BLaER1 (cell line): ENCODE measurements around the gene PGBD5.

Experiments used
- H3K27ac ChIP-seq: shearing (Covaris generic); formaldehyde crosslinking; 2 replicates; pipeline ENCODE4 v1.8.1; 2022
- H3K27me3 ChIP-seq: shearing (Covaris generic); formaldehyde crosslinking; 2 replicates; pipeline ENCODE4 v1.8.1; 2022
- H3K36me3 ChIP-seq: shearing (Covaris generic); formaldehyde crosslinking; 2 replicates; pipeline ENCODE4 v1.8.1; 2022
- H3K4me1 ChIP-seq: shearing (Covaris generic); formaldehyde crosslinking; 2 replicates; pipeline ENCODE4 v1.8.1; 2022
- H3K4me2 ChIP-seq: shearing (Covaris generic); formaldehyde crosslinking; 2 replicates; pipeline ENCODE4 v1.8.1; 2022
- H3K4me3 ChIP-seq: shearing (Covaris generic); formaldehyde crosslinking; 2 replicates; pipeline ENCODE4 v1.8.1; 2022
- H3K9ac ChIP-seq: shearing (Covaris generic); formaldehyde crosslinking; 2 replicates; pipeline ENCODE4 v1.8.1; 2022
- H3K9me3 ChIP-seq: shearing (Covaris generic); formaldehyde crosslinking; 2 replicates; pipeline ENCODE4 v1.8.1; 2022
- H4K20me1 ChIP-seq: shearing (Covaris generic); formaldehyde crosslinking; 2 replicates; pipeline ENCODE4 v1.8.1; 2022
- Cebpa-rat ChIP-seq: shearing (Covaris generic); IDR thresholded peaks from 2 replicates; pipeline ENCODE4 v1.8.1; 2022

PGBD5 gene

DNA sequence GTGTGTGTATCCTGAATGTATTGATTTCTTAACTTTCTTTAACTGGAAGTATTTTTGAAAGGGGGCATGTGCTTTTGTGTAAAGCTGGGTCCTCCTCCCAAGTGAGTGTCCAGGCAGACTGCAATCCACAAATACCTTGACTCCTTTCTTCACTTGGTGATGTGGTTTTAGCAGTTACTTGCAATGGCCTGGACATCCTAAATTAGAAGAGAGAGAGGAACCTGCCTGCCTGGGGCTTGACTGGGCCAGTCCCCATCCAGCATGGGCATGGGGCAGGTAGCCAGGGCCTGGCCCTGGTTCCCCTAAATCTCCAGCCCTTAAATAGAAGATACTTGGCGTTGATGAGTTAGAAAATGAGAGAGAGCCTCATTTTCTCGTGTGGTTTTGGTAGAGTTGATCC is 159.7 kb downstream of the PGBD5 start:
- no peak for TF ChIP-seq Cebpa-rat

DNA sequence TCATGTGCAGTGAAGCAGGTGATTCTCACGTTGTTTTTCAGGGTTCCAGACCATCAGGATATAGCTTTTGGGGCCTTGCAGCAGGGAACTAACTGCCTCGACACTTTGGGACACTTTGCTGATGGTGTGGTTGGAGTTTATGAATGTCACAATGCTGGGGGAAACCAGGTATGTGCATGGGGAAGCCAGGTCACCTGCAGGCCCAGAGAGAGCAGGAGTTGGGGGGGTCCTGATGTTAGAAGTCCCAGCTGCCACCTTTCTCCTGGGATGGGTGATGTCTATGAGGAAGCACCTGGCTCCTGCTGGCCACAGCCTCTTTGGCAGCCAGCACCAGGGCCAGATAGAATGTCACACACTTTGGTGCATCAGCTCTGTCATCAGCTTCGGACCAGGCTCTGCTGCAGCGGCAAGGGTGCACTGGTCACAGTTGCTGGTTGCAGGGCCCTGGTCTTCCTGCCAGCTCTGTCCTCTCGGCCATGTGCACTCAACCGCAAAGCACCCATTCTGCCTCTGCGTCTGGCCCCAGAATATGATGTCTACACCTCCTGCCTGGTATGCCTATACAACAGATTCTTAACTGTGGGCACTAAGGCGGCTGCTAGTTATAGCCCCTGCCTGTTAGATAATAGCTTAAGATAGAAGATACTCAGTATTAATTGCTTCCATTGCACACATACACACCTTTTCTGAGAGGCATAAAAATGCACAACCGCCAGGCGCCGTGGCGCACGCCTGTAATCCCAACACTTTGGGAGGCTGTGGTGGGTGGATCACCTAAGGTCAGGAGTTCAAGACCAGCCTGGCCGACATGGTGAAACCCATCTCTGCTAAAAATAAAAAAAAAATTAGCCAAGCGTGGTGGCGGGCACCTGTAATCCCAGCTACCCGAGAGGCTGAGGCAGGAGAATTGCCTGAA is 160.7 kb downstream of the PGBD5 start:
- Histone ChIP-seq H3K4me1 (peaks cover 100% of the 10 kb centered on the region), H3K4me2 (peak overlapping the region; percentile 89), H3K36me3 (peaks cover 86% of the 10 kb centered on the region), H3K9ac (no peak overlapping the region), H3K27me3 (no peaks in the 10 kb centered on the region), H4K20me1 (peaks cover 100% of the 10 kb centered on the region), H3K4me3 (no peak overlapping the region; the same call in 1 of the 2 replicates), H3K27ac (0 out of 2 replicates have a peak overlapping the region, but pooled peaks have one; percentile 0), H3K9me3 (no peaks in the 10 kb centered on the region)
- TF ChIP-seq Cebpa-rat, result no peak

More for the DNA sequence above, 159.7 kb downstream of the PGBD5 start:
- peaks cover 100% of the 10 kb centered on the region for H3K4me1 ChIP-seq
- peaks cover 100% of the 10 kb centered on the region for H4K20me1 ChIP-seq
- H3K27me3 ChIP-seq, result no peaks in the 10 kb centered on the region
- H3K4me2 ChIP-seq, result peak overlapping the region; percentile 89
- H3K9ac ChIP-seq, result no peak overlapping the region
- no peaks in the 10 kb centered on the region for H3K9me3 ChIP-seq
- H3K4me3 ChIP-seq, result no peak overlapping the region
- 0 out of 2 replicates have a peak overlapping the region, but pooled peaks have one; percentile 0 for H3K27ac ChIP-seq
- peaks cover 91% of the 10 kb centered on the region for H3K36me3 ChIP-seq
